HEK293 (cell line): ENCODE data around the gene C1orf21.

Experiments
- CTCF ChIA-PET: fragments of 350-600 bp; formaldehyde crosslinking; extraction: SDS; loops from one replicate; lab custom pipeline; 2021; ENCODE audit warnings: antibody characterized with exemption; lab: Yijun Ruan, JAX
- POLR2A ChIA-PET: fragments of 300-600 bp; formaldehyde crosslinking; extraction: SDS; loops from one replicate; lab custom pipeline; 2020; ENCODE audit warnings: antibody characterized with exemption, inconsistent platforms; lab: Yijun Ruan, JAX
- H3K27ac ChIP-seq: fragments of 200-500 bp; sonication (Bioruptor generic); 2 replicates; pipeline ENCODE4 v1.5.1; 2014; ENCODE audit warnings: low read depth, low read length, control low read depth, inconsistent platforms; ENCODE audit errors: extremely low read depth
- H3K36me3 ChIP-seq, 2 experiments: fragments of 200-500 bp in 1 of 2; sonication (Bioruptor generic) in 1 of 2; 1 replicate in 1 of 2; 2 replicates in 1 of 2; pipeline ENCODE4 v1.5.1; 2014 to 2017; ENCODE audit warnings: inconsistent platforms in 2 of 2, low read length in 2 of 2; ENCODE audit not compliant: control insufficient read depth in 2 of 2, insufficient read depth in 1 of 2
- H3K4me1 ChIP-seq: fragments of 200-500 bp; sonication (Bioruptor generic); 2 replicates; pipeline ENCODE4 v1.5.1; 2014; ENCODE audit warnings: mild to moderate bottlenecking, low read length, inconsistent platforms; ENCODE audit not compliant: control insufficient read depth, insufficient read depth
- H3K4me3 ChIP-seq: 2 replicates; pipeline ENCODE4 v1.5.1; 2011; ENCODE audit warnings: low read depth, mild to moderate bottlenecking, control low read depth, low read length, moderate library complexity
- H3K9me3 ChIP-seq: fragments of 200-500 bp; sonication (Bioruptor generic); 2 replicates; pipeline ENCODE4 v1.5.1; 2014; ENCODE audit warnings: low read depth, low read length, inconsistent platforms; ENCODE audit not compliant: control insufficient read depth, insufficient read depth
- BCL11A ChIP-seq: fragments of 450-650 bp; formaldehyde crosslinking; IDR thresholded peaks from 2 replicates; pipeline ENCODE4 v1.5.1; 2016; ENCODE audit warnings: low read depth, missing biosample characterization, missing genetic modification characterization
- SP2 ChIP-seq: fragments of 450-650 bp; formaldehyde crosslinking; IDR thresholded peaks from 2 replicates; pipeline ENCODE4 v1.5.1; 2016; ENCODE audit warnings: missing biosample characterization, missing genetic modification characterization
- ZBTB11 ChIP-seq: fragments of 450-650 bp; formaldehyde crosslinking; conservative IDR thresholded peaks from 2 replicates; pipeline ENCODE4 v1.5.1; 2016; ENCODE audit warnings: low read depth, missing biosample characterization, missing genetic modification characterization
- ZBTB49 ChIP-seq: fragments of 450-650 bp; formaldehyde crosslinking; IDR thresholded peaks from 2 replicates; pipeline ENCODE4 v1.5.1; 2016; ENCODE audit warnings: missing biosample characterization, missing genetic modification characterization, low read depth
- ZBTB7A ChIP-seq: fragments of 450-650 bp; formaldehyde crosslinking; IDR thresholded peaks from 2 replicates; pipeline ENCODE4 v1.5.1; 2016; ENCODE audit warnings: low read depth, missing biosample characterization, missing genetic modification characterization
- ZFP69B ChIP-seq: fragments of 450-650 bp; formaldehyde crosslinking; IDR thresholded peaks from 2 replicates; pipeline ENCODE4 v1.5.1; 2016; ENCODE audit warnings: missing biosample characterization, missing genetic modification characterization
- ZNF10 ChIP-seq: fragments of 450-650 bp; formaldehyde crosslinking; IDR thresholded peaks from 2 replicates; pipeline ENCODE4 v1.5.1; 2017; ENCODE audit warnings: missing biosample characterization, missing genetic modification characterization
- ZNF214 ChIP-seq: fragments of 450-650 bp; formaldehyde crosslinking; IDR thresholded peaks from 2 replicates; pipeline ENCODE4 v1.5.1; 2017; ENCODE audit warnings: missing biosample characterization, mild to moderate bottlenecking, missing genetic modification characterization, borderline replicate concordance
- ZNF354C ChIP-seq: fragments of 450-650 bp; formaldehyde crosslinking; IDR thresholded peaks from 2 replicates; pipeline ENCODE4 v1.5.1; 2016; ENCODE audit warnings: missing biosample characterization, missing genetic modification characterization, low read depth, borderline replicate concordance
- ZNF362 ChIP-seq: fragments of 450-650 bp; formaldehyde crosslinking; IDR thresholded peaks from 2 replicates; pipeline ENCODE4 v1.5.1; 2016; ENCODE audit warnings: missing biosample characterization, missing genetic modification characterization
- ZNF518A ChIP-seq: fragments of 450-650 bp; formaldehyde crosslinking; conservative IDR thresholded peaks from 2 replicates; pipeline ENCODE4 v1.5.1; 2016; ENCODE audit warnings: low read depth, missing biosample characterization, missing genetic modification characterization
- ZNF548 ChIP-seq: fragments of 450-650 bp; formaldehyde crosslinking; IDR thresholded peaks from 2 replicates; pipeline ENCODE4 v1.5.1; 2016; ENCODE audit warnings: missing biosample characterization, missing genetic modification characterization
- ZNF600 ChIP-seq: fragments of 450-650 bp; formaldehyde crosslinking; IDR thresholded peaks from 2 replicates; pipeline ENCODE4 v1.5.1; 2016; ENCODE audit warnings: missing biosample characterization, missing genetic modification characterization
- ZNF621 ChIP-seq: fragments of 450-650 bp; formaldehyde crosslinking; IDR thresholded peaks from 2 replicates; pipeline ENCODE4 v1.5.1; 2017; ENCODE audit warnings: missing biosample characterization, missing genetic modification characterization
- ZNF626 ChIP-seq: fragments of 450-650 bp; sonication (Bioruptor Pico); formaldehyde crosslinking; IDR thresholded peaks from 2 replicates; pipeline ENCODE4 v1.5.1; 2018; ENCODE audit warnings: missing biosample characterization, missing genetic modification characterization, inconsistent platforms
- ZNF660 ChIP-seq: fragments of 450-650 bp; IDR thresholded peaks from 2 replicates; pipeline ENCODE4 v1.5.1; 2018; ENCODE audit warnings: missing biosample characterization, mild to moderate bottlenecking, missing genetic modification characterization
- ZNF747 ChIP-seq: fragments of 450-650 bp; formaldehyde crosslinking; IDR thresholded peaks from 2 replicates; pipeline ENCODE4 v1.5.1; 2016; ENCODE audit warnings: missing biosample characterization, missing genetic modification characterization
- ZNF776 ChIP-seq: fragments of 450-650 bp; formaldehyde crosslinking; IDR thresholded peaks from 2 replicates; pipeline ENCODE4 v1.5.0; 2017; ENCODE audit warnings: missing biosample characterization, missing genetic modification characterization, borderline replicate concordance

C1orf21 gene

GRCh38 chr1:184658055-184658454 is 271.2 kb downstream of the C1orf21 start:
- CTCF ChIA-PET: no interaction called here
- Histone ChIP-seq H3K4me3 (no peak overlapping the region), H3K27ac (no peak overlapping the region), H3K9me3 (no peaks in the 10 kb centered on the region), H3K4me1 (no peaks in the 10 kb centered on the region), H3K36me3 (no peaks in the 10 kb centered on the region)
- POLR2A ChIA-PET: no interaction called here
- no peak for TF ChIP-seq ZNF10 (tag by site-specific recombination)
- no peak for TF ChIP-seq ZFP69B (tag by site-specific recombination)
- TF ChIP-seq ZNF548 (tag by site-specific recombination): no peak
- TF ChIP-seq ZNF660 (tag by site-specific recombination): no peak
- TF ChIP-seq ZNF747: no peak
- TF ChIP-seq ZNF621 (tag by site-specific recombination): no peak
- no peak for TF ChIP-seq ZNF362 (tag by site-specific recombination)
- no peak for TF ChIP-seq ZBTB7A (tag by site-specific recombination)
- TF ChIP-seq ZNF354C (tag by site-specific recombination): no peak
- no peak for TF ChIP-seq ZNF776 (tag by site-specific recombination)
- no peak for TF ChIP-seq ZNF214
- TF ChIP-seq ZBTB49 (tag by site-specific recombination): no peak
- no peak for TF ChIP-seq BCL11A
- TF ChIP-seq ZNF518A (tag by site-specific recombination): no peak
- no peak for TF ChIP-seq ZBTB11
- TF ChIP-seq SP2: no peak
- no peak for TF ChIP-seq ZNF626 (tag by site-specific recombination)
- TF ChIP-seq ZNF600 (tag by site-specific recombination): no peak
